Panc1 (cell line): ENCODE results near the gene CCBE1. TPM values are rescaled to one million over a fixed set of nuclear protein-coding genes. Genes with fewer than 3 reads are reported as not detected.

Experiments used
- ATAC-seq: fragments of 200-7000 bp; cut with Tn5 transposase; 2 replicates; pipeline ENCODE4 v1.9.1; 2020; ENCODE audit warnings: mild to moderate bottlenecking, moderate library complexity
- BruUV-seq: library from RNA; stranded (reverse); fragments of 400-500 nt; replicated peaks from 2 replicates; lab custom pipeline; 2021; lab: Mats Ljungman, UMichigan
- CTCF ChIA-PET: fragments of 300-600 bp; sonication (Branson Sonifier 250); formaldehyde crosslinking; loops from one replicate; lab custom pipeline; 2022; ENCODE audit warnings: antibody characterized with exemption; lab: Charles Lee
- POLR2A ChIA-PET: fragments of 300-600 bp; sonication (Branson Sonifier 250); formaldehyde crosslinking; loops from one replicate; lab custom pipeline; 2022; ENCODE audit warnings: antibody characterized with exemption; lab: Charles Lee
- DNase-seq: peaks from one replicate; pipeline ENCODE4 v3.0.0-alpha.2; 2010; ENCODE audit warnings: low read depth, low spot score
- H3K27ac ChIP-seq: 2 replicates; pipeline ENCODE4 v1.5.1; 2011; ENCODE audit warnings: mild to moderate bottlenecking, low read length, inconsistent platforms
- H3K27me3 ChIP-seq: fragments of 200-500 bp; sonication (Bioruptor generic); 2 replicates; pipeline ENCODE4 v1.6.0; 2014; ENCODE audit warnings: low read length, inconsistent platforms; ENCODE audit not compliant: control insufficient read depth, insufficient read depth
- H3K36me3 ChIP-seq: fragments of 200-500 bp; sonication (Bioruptor generic); 2 replicates; pipeline ENCODE4 v1.5.1; 2014; ENCODE audit warnings: inconsistent platforms, mild to moderate bottlenecking, low read length, moderate library complexity; ENCODE audit not compliant: control insufficient read depth, insufficient read depth
- H3K4me1 ChIP-seq: 2 replicates; pipeline ENCODE4 v1.5.1; 2011; ENCODE audit warnings: inconsistent platforms, mild to moderate bottlenecking, low read length, moderate library complexity; ENCODE audit not compliant: control insufficient read depth, insufficient read depth
- H3K4me3 ChIP-seq, 2 experiments: 2 replicates each; pipeline ENCODE4 v1.5.1; 2011 to 2012; ENCODE audit warnings: low read depth in 2 of 2, low read length in 2 of 2, mild to moderate bottlenecking in 2 of 2, inconsistent platforms in 1 of 2, moderate library complexity in 1 of 2
- H3K9me3 ChIP-seq: fragments of 200-500 bp; sonication (Bioruptor generic); 2 replicates; pipeline ENCODE4 v1.5.1; 2014; ENCODE audit warnings: low read depth, mild to moderate bottlenecking, inconsistent platforms, low read length, moderate library complexity; ENCODE audit not compliant: control insufficient read depth, insufficient read depth
- CTCF ChIP-seq: fragments of 450-650 bp; IDR thresholded peaks from 2 replicates; pipeline ENCODE4 v1.5.1; 2017; ENCODE audit warnings: mild to moderate bottlenecking
- POLR2AphosphoS5 ChIP-seq: IDR thresholded peaks from 2 replicates; pipeline ENCODE4 v1.6.1; 2012; ENCODE audit warnings: mild to moderate bottlenecking, low read depth, low read length, moderate library complexity
- REST ChIP-seq, 2 experiments: IDR thresholded peaks; 2 replicates each; pipeline ENCODE4 v1.6.1; 2011 to 2012; ENCODE audit warnings: low read depth in 2 of 2, control low read depth in 1 of 2, low read length in 1 of 2, mild to moderate bottlenecking in 1 of 2, moderate library complexity in 1 of 2; ENCODE audit not compliant: insufficient read depth in 1 of 2
- SIN3A ChIP-seq: IDR thresholded peaks from 2 replicates; pipeline ENCODE4 v1.6.1; 2012; ENCODE audit warnings: low read depth, mild to moderate bottlenecking, low read length, moderate library complexity, borderline replicate concordance; ENCODE audit not compliant: insufficient read depth
- TCF7L2 ChIP-seq: IDR thresholded peaks from 2 replicates; pipeline ENCODE4 v1.6.1; 2011; ENCODE audit warnings: mild to moderate bottlenecking, low read depth, low read length, inconsistent platforms
- in situ Hi-C: cut with HindIII; loops from 2 replicates; pipeline ENCODE4 v1.10.0; 2016; ENCODE audit warnings: low sequenced_read_pairs, low pct_unique_long_range_greater_than_20kb
- intact Hi-C: fragments of 100-400 bp; cut with micrococcal nuclease; formaldehyde crosslinking; loops from one replicate; pipeline ENCODE4 v1.10.0; 2022; ENCODE audit not compliant: unreplicated experiment
- total RNA-seq: library from RNA; stranded (reverse); gene quantifications from one replicate; pipeline ENCODE4 v1.2.1, GENCODE V29; 2021; ENCODE audit not compliant: unreplicated experiment

CCBE1 gene
- total RNA-seq, 1 experiment from 2014 or later: 0.13 TPM

DNA sequence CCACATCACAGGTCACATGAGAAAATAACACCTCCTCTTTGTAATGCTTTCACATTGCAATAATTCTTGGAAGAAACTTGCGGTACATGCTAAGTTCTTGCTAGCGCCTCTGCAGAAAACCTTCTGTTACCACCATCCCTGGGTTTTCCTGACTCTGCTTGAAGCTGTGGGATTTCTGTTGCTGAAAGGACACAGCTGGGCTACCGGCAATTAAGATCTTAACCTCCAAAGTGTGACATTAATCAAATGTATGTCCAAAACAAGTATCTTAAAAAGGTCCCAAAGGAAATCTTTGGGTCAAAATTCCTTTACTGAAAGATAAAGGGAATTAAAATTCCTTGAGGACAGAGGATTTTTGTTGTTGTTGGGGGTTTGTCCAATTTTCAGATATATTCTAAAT lies 7.5 kb downstream of the CCBE1 start:
- POLR2A ChIA-PET: interaction anchor here (0.6 kb wide), 1 partner anchor 75 kb away, joined by 3 read pairs; no protein-coding TSS in a partner anchor
- BruUV-seq: no TSS peak

GRCh38 chr18:59686260-59686659 lies 11.0 kb downstream of the CCBE1 start:
- Histone ChIP-seq H3K36me3 (no peaks in the 10 kb centered on the region), H3K4me3 (no peak overlapping the region), H3K27ac (no peak overlapping the region), H3K9me3 (no peaks in the 10 kb centered on the region), H3K4me1 (no peaks in the 10 kb centered on the region), H3K27me3 (no peaks in the 10 kb centered on the region)
- BruUV-seq: no TSS peak
- in situ Hi-C loops (no loop called here), intact Hi-C loops (no loop called here)
- ChIA-PET POLR2A (no interaction called here), CTCF (interaction anchor here (0.5 kb wide), 1 partner anchor 11 kb away, joined by 3 read pairs; the partner anchor contains the start of gene CCBE1)
- ATAC-seq (no peak), DNase-seq (no peak)
- no peak for TF ChIP-seq REST (IDR thresholded peaks at IDR 0.05; ENCODE audit: insufficient read depth in 1 of 2, low read depth in 2 of 2, low read length in 1 of 2)
- no peak for TF ChIP-seq CTCF
- TF ChIP-seq POLR2AphosphoS5: no peak
- no peak for TF ChIP-seq SIN3A
- no peak for TF ChIP-seq TCF7L2

More for the DNA sequence above, 7.5 kb downstream of the CCBE1 start:
- Histone ChIP-seq H3K4me3 (no peak overlapping the region), H3K36me3 (no peaks in the 10 kb centered on the region), H3K9me3 (no peaks in the 10 kb centered on the region), H3K27ac (no peak overlapping the region), H3K27me3 (no peaks in the 10 kb centered on the region), H3K4me1 (no peaks in the 10 kb centered on the region)
- no peak for DNase-seq
- intact Hi-C loops (no loop called here), in situ Hi-C loops (no loop called here)
- no peak for ATAC-seq
- no peak for TF ChIP-seq CTCF
- no peak for TF ChIP-seq REST (IDR thresholded peaks at IDR 0.05; ENCODE audit: insufficient read depth in 1 of 2, low read depth in 2 of 2, low read length in 1 of 2)
- TF ChIP-seq SIN3A: no peak
- TF ChIP-seq TCF7L2: no peak
- TF ChIP-seq POLR2AphosphoS5: no peak
- CTCF ChIA-PET: no interaction called here
